GM21528 (cell line): ENCODE measurements around the gene ZNF616.
A peak's percentile ranks its signal among the peaks of the same experiment; 100 is the strongest.
"Not testable (repeated sequence)": the region's sequence is repeated elsewhere in the genome, so short reads cannot be mapped to it uniquely, and the experiment has no call there.

Experiments
- ATAC-seq: cut with Tn5 transposase; IDR thresholded peaks from one replicate; pipeline ENCODE4 v1.9.1; 2021; ENCODE audit warnings: mild to moderate bottlenecking, moderate library complexity; ENCODE audit not compliant: unreplicated experiment, low FRiP score

The ZNF616 gene

DNA sequence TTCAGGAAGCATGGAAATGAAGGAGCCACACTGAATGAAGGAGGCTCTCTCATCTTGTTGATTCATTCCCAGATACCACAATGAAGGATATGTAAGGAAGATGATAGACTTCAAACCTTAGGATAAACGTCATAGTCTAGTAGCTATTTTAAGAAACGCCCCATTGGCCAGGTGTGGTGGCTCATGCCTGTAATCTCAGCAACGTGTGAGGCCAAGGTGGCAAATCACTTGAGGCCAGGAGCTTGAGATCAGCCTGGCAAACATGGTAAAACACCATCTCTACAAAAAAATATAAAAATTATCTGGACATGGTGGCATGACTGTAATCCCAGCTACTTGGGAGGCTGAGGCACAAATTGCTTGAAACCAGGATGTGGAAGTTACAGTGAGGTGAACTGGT, 27.1 kb downstream of the ZNF616 start:
- no peak for ATAC-seq

DNA sequence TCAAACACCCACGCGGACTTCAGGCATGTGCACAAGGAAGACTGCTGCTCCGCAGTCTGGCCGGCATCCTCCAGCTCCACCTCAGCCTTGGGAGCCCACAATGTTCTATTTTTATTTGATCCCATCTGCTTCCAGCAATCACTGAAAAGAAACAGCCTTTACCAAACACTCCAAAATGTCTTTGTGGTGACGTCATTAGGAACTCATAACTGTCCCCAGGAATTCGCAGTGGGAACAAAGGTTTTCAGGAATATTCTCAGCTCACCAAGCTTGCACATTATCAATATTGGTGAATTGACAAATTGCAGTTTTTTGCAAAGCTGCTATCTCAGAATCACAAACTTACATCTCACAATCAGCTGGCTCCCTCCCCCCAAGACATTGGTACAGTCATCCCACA, 29.0 kb downstream of the ZNF616 start:
- no peak for ATAC-seq

DNA sequence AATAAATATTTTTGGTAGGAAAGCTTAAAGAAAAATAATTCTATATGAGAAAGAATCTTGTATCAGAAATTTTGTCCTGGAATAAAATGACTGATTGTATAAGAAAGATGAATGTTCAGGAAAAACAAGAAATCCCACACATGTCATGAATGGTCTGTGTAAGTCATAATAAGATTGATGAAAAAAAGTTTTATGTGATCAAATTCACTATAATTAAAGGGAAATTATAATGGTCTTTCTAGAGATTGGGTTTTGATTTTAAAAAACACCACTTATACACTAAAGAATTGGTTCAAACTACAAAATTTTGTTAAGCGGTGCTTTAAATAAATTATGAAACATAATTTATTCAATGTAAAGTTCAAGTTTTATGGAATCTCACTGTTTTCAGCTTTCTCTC, 37.0 kb downstream of the ZNF616 start:
- ATAC-seq = no peak

DNA sequence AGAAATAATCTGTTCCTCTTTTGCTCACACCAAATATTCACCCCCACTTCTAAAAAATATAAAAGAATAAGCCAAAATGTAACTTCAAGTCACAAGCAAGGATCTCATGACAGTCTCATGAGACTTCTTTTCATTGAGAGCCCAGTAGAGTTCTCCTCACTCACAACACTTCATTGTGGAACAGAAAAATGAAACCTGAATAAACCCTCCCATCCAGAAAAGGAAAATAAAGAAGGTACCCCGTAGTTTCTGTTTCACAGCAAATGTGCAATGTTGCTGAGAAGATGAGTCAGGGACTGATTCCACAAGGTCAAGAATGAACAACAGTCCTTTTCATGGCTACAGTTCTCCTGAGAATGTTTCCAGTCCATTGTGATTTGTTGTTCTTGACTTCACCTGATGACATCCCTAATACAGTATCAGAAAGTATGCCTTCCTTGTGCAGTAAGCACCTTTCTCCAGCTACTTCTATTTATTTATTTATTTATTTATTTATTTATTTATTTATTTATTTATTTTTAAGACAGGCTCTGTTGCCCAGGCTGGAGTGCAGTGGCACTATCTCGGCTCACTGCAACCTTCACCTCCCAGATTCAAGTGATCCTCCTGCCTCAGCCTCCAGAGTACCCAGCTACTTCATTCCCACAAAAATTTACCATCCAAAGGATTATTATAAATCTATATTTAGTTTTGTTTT, 37.7 kb downstream of the ZNF616 start:
- ATAC-seq = no peak

DNA sequence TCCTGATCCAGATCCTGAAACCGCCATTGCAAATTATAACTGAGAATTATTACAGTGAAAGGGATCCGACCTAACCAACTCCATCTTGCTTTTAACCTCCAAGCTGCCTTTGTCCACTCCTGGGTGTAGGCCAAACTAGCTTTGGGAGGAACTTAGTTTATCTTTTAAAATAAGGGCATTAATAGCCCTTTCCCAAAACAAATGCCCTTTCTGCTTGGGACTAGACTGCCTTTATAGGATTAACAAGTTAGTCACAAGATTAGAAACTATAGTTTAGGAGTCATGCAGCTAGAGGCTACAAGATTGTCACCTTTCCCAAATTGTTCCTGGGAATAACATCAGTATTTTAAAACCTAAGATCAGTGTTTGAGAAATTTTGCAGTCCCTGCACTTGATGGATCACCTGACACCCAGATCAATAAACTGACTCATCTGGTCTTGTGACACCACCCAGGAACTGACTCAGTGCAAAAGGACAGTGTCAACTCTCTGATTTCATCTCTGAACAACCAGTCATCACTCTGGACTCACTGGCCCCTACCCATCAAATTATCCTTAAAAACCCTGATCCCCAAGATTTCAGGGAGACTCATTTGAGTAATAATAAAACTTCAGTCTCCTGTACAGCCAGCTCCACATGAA, 40.1 kb downstream of the ZNF616 start:
- no peak for ATAC-seq

DNA sequence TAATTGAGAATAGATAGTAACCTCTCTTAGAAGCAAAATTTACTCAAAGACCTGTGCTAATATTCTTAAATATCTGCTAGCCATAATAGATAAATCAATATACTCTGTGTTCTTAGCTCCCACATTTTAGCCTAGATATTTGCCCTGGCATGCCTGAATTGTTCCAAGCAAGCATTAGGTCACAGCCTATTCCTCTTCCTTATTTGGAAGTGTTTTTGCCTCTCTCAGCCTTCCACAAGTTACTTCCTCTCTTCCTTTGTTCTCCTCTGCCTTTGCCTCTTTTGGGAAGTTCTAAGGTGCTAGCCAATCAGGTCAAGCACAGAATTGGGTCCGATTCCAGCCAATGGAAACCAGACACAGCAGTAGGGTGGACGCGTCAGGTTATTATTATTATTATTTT, 43.3 kb downstream of the ZNF616 start:
- ATAC-seq = not testable (repeated sequence)

DNA sequence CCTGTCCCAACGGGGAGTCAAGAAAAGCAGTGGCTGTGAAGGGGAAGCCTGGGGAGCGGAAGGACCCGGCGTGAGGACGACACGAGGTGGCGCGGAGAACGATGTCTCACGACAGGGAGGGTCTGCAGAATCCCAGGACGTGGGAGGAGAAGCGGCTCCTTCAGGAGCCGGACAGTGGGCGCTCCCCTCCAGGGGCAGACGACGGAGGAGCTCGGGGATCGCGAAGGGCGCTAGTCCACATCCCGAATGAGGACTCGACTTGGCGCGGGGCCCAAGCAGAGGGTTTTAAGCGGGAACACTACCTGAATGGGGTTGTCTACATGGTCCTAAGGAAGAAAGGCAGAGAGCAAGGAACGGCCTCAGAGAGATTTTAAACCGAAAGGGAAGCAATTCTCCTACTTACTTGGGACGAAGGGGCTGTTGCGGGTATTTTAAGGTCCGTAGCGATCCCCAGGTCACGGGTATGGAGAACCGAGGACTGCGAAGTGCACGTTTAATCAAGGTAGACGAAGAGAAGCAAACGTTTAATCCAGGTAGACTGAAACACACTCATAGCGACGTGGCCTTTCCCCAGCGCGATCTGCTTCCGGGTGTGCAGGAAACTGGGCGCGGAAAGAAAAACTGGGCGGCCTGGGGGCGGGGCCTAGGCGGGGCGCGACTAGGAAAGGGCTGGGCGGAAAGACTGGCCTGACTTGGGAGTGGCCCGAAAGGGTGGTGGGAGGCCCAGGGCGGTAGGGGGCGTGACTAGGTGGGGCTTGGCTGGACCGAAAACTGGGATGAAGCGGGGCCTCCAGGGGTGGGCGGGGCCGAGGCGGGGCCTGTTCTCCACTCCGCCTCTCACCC, 44.3 kb downstream of the ZNF616 start, which contains the start of gene ZNF841:
TSS of gene ZNF841 (minus strand) at position 594 of the 843 bp plus-strand sequence. CDS start 10,964 bp downstream, outside the sequence.
- ATAC-seq = peak; percentile 85

DNA sequence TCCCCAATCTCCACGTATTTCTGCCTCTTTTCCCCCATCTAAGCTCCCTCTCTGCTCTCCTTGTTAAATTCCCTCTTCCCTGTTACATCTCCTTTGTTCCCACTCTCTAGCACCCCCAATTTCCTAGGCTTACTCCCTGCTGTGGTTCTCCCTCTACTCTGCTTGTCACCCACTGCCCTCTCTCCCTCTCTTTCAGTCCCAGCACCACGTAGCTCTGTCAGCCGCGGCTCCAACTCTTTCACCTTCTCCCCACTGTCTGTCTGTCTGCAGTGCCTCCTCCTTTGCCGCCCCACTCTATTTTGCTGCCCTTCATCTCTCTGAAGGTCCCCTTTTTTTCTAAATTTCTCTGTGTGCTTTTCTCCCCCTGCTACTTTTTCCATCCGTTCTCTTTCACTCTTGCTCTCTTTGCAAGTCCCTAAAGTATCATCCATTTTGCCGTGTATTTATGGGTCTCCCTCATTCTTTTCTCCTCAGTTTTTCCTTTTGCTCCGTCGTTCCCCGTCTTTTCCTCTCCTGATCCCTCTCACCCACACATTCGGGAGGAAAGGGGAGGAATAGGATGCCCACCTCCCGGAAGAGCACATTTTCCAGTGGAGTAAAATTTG, 45.1 kb downstream of the ZNF616 start:
- ATAC-seq = no peak

DNA sequence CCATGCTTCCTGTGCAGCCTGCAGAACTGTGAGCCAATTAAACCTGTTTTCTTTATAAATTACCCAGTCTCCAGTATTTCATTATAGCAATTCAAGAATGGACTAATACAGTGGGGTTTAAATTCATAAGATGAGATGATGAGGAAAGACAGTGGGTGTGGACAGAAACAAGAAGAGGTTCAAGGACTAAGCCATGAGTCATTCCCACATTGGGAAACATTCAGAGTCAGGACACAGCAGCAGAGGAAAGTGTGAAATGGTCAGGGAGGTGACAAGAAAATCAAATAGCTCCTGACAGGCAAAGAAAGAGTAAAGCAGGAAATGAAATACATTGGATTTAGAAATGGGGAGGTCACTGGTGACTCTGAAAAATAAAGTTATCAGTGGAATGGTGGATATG, 53.3 kb downstream of the ZNF616 start:
- ATAC-seq = no peak

DNA sequence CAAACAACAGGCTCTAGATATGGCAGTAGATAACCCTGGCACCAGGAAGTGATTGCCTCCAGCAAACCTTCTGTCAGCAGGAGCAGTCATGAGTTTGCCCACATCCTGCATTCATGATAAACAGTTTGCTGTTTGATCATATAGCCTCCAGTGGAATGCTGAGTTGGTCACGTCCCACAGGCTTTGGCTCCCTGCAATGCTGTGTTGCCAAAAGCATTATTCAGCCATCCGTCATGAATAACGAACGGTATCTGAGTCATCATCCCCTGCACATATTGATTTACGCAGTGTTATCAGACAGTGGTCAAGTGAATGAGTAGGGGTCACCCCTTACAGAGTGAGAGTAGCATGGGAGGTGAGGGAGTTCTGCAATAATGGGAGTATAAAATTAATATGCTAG, 69.2 kb downstream of the ZNF616 start:
- ATAC-seq = no peak

DNA sequence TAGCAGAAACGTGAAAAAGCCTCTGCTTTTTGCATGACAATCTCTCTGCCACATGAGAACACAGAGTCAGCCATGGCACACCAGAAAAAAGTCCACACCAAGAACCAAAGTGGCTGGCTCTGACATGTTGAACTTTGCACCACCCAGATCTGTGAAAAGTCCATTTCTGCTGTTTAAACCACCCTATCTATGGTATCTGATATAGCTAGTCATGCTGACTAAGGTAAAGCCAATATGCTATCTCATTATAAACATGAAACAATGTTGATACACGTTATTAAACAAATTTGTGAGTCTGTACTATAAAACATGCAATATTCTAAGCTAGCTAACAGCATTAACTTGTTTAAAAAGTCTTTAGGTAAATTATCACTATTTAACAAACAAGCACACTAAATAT, 70.1 kb downstream of the ZNF616 start:
- ATAC-seq = no peak

DNA sequence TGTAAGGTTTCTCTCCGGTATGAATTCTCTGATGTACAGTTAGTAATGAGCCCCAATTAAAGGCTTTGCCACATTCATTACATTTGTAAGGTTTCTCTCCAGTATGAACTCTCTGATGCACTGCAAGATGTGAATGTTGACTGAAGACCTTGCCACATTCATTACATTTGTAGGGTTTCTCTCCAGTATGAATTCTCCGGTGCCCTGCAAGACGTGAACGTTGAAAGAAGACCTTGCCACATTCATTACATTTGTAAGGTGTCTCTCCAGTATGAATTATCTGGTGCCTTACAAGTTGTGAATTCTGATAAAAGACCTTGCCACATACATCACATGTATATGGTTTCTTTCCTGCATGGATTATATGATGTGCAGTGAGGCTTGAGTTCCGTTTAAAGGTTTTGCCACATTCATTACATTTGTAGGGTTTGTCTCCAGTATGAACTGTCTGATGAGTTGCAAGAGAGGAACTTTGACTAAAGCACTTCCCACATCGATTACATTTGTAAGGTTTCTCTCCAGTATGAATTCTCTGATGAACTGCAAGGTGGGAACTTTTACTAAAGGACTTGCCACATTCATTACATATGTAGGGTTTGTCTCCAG, 73.4 kb downstream of the ZNF616 start:
- no peak for ATAC-seq

DNA sequence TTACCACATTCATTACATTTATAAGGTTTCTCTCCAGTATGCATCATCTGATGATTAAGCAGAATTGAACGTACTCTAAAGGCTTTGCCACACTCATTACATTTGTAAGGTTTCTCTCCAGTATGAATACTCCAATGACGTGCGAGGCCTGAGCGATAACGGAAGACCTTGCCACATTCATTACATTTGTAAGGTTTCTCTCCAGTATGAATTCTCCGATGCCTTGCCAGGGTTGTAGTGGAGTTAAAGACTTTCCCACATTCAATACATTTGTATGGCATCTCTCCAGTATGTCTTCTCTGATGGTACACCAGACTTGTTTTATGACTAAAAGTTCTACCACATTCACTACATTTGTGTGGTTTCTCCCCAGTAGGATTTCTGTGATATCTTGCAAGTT, 74.3 kb downstream of the ZNF616 start:
- no peak for ATAC-seq
